ENCODE results near the gene OBI1. TPM values are rescaled to one million over a fixed set of nuclear protein-coding genes. Genes with fewer than 3 reads are reported as not detected.
A peak's percentile ranks its signal among the peaks of the same experiment; 100 is the strongest.
"Not testable (repeated sequence)": the region's sequence is repeated elsewhere in the genome, so short reads cannot be mapped to it uniquely, and the experiment has no call there.

The OBI1 gene
- total RNA-seq, 1 experiment from 2014 or later = 23.2 TPM

DNA sequence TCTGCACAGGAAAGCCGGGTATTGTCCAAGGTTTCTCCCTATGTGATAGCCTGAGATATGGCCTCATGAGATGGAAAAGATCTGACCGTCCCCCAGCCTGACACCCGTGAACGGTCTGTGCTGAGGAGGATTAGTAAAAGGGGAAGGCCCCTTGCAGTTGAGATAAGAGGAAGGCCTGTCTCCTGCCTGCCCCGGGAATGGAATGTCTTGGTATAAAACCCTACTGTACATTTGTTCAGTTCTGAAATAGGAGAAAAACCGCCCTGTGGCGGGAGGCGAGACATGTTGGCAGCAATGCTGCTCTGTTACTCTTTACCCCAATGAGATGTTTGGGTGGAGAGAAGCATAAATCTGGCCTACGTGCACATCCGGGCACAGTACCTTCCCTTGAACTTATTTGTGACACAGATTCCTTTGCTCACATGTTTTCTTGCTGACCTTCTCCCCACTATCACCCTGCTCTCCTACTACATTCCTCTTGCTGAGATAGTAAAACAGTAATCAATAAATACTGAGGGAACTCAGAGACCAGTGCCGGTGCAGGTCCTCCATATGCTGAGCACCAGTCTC lies 11.8 kb downstream of the OBI1 start:
- not testable (repeated sequence) for DNase-seq (ENCODE audit: low spot score)

DNA sequence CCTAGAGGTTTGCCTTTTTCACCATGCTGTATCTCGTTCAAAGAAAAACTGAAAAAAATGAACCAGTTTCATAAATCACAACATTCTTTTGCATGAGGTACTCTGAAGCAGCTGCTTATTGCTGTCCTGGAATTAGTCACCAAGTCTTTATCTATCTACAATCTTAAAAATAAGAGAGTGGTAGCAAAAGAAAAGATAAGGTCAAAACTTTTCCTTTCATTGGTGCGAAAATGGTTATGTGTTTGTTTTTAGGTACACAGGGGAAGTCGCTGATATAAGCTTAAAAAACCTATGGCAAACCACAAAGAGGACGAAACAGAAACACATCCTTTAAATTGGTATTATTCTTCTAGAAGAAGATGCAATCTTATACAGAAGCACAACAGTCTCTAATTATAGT lies 20.7 kb downstream of the OBI1 start:
- no peak for DNase-seq (ENCODE audit: low spot score)

DNA sequence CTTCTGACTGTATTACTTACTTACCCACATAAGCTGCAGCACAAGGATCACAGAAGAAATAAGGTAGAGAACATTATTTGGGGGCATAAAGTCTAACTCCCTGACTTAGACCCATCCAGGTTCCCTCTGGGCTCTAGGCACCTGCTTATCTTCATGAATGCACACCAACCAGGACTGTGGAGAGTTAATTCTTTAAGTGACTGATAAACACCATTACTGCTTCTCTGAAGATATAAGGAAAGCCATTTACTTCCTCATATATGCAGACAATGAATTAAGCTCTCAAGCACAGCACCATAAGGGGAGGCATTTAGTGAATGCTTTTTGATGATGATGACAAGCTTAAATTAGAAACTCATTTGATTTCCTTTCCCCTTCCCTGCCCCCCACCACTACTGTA lies 22.5 kb downstream of the OBI1 start:
- no peak for DNase-seq (ENCODE audit: low spot score)

DNA sequence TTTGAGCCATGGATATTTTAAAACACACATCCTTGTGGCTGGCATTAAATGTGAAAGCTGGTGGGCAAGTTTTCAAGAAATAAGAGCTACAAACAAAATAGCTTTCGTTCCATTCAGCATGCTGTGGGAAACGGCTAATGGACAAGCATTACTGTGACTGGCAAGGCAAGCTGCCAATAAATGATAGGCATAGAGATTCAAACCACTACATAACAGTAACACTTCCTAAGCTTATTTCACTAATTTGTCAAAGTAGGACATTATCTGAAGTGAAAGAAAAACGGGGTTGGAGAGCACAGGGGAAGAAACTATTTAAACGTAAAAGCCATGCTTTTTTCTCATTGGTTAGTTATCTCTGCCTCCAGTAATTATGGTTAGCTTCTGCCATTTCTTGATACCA lies 26.0 kb downstream of the OBI1 start:
- no peak for DNase-seq (ENCODE audit: low spot score)

DNA sequence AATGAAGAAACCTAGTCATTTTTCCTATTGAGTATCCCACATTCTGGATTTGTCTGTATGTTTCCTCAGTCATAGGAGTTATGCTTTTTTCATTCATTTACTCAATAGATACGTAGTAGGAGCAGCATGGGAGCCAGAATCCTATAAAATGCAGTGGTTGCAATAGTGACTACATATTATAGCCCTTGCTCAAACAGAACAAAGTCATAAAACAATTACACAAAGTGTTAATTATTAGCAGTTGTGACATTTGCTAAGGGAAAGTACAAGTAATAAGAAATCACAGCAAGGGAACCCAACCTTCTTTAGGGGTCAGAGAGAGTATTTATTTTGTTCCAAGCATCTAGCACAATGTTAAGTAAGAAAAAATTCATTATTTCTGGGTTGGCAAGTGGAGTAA lies 27.9 kb downstream of the OBI1 start:
- DNase-seq (ENCODE audit: low spot score) = no peak

DNA sequence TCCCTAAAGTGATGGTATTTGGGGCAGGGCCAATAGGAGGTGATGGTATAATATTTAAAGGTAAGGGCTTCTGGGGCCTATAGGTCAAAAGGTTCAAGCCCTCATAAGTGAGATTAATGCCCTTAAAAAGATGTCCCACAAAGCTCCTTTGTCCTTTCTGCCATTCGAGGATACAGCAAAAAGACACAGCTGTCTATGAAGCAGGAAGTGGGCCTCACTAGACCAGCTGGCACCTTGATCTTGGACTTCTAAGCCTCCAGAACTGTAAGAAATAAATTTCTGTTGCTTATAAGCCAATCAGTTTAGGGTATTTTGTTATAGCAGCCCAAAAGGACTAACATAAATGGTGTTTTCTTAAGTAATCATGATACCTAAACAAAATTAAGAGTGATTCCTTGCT lies 28.4 kb downstream of the OBI1 start:
- no peak for DNase-seq (ENCODE audit: low spot score)

DNA sequence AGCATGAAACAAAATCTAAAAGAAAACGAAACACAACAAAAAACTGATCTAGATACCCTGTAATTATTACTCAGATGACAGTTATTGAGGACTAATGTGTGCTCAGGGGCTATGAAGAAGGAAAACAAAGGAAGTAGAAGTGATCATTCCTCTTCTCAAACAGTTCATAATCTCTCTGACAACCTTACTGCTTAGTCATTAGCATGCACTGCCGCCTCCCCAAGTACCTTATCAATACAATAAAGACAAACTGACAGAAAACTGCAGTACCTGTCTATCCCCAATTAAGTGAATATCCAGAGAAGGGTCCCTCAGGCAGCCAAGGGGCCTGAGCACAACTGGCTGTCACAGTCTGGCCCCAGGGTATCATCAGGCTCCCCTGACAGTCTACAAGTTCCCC lies 33.6 kb downstream of the OBI1 start:
- DNase-seq (ENCODE audit: low spot score) = no peak

DNA sequence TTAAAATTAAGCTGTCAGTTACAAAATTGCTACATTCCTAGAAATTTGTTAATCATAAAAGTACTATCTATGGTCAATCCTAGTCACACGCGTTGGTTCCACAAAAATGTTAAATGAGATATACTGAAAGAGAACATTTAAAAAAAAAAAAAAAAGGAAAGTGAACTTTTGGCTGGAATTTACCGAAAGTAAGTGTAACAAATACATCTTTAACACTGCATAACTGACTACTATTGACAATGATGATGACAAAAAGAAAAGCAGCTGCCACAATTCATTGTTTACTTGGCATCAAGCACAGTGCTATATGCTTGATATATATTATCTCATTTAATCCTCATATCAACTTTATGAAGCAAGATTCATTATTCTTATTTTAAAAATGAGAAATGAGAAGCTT lies 35.8 kb downstream of the OBI1 start:
- DNase-seq (ENCODE audit: low spot score) = no peak

DNA sequence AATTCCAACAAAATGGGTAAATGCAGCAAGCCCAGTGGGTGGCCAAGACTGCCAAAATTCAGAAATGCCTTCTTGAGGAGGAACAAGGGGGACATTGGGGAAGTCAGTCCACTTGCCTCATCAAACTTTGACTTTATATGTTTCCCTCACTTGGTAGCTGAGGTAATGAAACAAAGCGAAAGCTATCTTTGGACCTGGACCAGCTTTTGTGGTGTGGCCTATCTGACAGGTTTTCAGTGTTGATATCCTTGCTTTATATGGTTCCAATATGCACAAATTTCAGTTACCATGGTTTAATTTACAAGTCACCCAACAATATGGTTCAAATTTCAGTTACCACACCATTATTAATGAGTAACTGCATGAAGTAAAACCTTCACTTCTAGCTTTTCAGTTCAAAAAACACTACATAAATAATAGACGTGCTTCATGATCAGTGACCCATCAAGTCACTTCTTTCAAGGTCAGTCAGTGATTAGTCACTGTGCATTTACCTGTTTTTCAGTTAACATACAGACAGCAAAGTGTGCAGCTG lies 38.0 kb downstream of the OBI1 start:
- no peak for DNase-seq (ENCODE audit: low spot score)

DNA sequence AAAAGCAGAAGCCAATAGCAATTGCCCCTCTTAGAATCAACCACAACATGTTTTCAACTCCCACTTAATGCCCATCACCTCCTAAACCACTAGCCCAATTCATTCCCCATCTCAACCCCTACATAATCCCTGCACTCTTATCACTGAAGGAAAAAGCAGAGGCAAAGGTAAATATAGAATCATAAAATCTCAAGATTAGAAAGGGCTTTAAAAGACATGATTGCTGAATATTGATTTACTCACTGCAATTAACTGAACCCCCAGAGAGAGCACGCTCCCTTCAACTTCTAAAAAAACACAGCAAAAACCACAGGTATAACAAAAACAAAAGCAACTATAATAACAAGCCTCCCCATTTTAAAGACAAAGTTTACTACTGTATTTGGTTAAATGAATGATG lies 40.5 kb downstream of the OBI1 start:
- no peak for DNase-seq (ENCODE audit: low spot score)

DNA sequence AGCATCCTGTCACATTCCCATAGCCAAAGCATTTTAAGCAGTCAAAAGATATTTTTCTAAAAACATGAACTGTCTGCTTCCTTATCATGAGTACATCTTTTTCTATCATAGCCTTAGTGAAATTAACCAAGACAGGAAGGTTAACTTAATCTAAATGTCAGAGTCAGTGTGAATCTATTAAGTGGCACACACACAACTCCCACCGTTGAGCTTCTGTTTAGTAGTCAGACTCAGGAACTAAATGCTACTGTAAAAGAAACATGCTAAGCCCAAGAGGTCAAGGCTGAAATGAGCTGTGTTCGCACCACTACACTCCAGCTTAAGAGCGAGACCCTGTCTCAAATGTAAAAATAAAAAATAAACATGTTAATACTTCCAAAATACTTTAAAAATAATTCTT lies 47.9 kb downstream of the OBI1 start:
- DNase-seq (ENCODE audit: low spot score) = no peak

DNA sequence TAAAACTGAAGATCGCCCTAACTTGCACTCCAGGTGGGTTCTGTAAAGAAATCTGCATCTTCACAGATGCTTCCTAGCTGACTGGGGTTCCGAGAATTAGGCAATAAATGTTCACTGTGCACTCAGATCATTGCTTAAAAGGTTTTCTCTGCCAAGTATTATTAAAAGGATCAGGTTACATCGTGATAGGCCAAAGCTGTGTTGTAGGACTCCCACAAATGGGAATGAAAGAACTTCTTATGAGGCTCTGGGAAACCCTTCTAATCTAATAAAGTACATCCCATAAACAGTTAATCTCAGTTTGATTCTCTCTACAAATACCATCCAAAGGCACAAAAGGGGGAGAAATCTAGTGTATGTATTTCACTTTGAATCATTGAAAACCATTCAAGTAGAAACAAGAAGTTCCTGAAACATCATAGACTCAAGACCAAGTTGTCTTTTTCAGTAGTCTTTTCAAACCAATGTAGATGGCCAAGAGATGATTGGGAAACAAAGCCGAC lies 48.5 kb downstream of the OBI1 start:
- DNase-seq (ENCODE audit: low spot score) = no peak

DNA sequence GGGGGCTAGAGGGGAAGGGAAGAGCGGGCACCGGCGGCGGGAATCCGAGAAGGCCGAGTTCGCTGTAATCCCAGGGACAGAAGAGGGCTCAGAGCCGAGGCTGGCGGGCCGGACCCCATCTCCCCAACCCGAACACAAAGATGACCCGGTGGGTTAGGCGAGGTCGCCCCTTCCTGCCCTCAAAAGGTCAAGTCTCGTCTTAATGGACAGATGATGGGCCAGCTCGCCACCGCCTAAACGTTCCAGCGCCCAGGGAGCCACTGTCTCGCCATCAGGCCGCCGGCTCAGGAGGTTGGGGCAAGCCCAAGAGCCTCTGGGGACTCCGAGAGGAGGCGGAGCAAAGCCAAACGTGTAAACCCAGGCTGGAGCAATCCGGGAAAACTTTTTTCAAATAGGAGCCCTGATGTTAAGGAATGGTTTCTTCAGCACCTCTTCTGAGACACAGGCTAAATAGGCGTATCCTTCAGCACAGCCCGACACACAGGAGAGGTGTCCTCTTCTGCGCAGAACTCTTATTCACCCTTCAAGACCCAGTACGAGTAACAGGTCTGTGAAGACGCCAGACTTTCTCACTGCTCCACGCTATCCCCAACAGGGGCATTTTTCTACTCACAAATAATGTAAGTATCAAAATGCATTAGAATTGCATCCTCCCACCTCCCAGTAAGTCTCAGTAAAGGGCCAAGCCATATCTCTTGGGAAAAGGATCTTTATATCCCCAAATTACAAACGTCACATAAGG lies 49.3 kb downstream of the OBI1 start:
- DNase-seq (ENCODE audit: low spot score) = no peak

DNA sequence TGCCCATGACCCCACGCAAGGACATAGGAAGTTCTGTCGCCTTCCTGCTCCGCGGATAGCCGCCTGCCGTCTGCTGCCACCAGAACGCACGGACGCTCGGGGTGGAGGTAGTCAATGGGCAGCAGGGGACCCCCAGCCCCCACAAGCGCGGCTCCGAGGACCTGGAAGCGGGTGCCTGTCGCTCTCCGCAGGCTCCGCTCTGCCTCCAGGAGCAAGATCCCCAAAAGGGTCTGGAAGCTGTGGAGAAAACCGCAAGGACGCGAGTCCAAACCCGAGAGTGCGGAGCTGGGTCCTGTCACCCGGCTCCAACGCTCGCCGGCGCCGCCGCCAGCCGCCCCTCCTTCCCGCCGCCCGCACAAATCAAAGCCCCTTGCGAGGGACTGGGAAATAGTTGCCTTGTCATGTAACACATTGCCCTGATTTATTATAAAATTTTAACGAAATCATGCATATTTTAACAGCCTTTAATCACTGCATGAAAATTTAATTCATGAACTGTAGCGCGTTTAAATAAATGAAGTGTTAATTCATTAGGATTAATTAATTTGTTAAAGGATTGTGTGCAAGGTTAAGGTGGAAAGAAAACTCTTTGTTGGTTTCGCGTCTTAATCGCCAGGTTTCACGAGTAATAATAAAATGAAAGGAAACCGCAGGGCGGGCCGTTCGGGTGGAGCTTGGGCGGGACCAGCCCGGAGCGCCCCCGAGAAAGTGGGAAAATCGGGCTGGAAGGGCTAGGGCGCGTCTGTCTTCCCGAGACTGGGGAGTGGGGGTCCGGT lies 50.1 kb downstream of the OBI1 start:
- DNase-seq (ENCODE audit: low spot score) = no peak

DNA sequence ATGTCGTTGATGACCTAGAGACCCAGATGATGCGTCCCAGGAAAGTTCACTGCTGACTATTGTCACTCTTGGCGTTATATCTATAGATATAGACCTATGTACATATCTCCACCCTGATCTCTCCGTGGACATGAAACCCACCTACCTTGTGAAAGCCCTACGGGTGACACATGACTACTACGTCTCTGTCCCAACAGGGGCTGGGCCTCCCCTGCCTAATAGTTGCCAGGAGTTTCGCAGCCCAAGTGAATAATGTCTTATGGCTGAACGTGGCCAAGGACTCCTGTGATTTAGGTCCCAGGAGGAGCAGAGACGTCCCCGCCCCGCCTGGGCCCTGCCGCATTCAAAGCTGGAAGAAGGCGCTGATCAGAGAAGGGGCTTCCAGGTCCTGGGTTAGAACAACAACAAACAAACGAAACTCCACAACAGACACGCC lies 50.7 kb downstream of the OBI1 start:
- no peak for DNase-seq (ENCODE audit: low spot score)

DNA sequence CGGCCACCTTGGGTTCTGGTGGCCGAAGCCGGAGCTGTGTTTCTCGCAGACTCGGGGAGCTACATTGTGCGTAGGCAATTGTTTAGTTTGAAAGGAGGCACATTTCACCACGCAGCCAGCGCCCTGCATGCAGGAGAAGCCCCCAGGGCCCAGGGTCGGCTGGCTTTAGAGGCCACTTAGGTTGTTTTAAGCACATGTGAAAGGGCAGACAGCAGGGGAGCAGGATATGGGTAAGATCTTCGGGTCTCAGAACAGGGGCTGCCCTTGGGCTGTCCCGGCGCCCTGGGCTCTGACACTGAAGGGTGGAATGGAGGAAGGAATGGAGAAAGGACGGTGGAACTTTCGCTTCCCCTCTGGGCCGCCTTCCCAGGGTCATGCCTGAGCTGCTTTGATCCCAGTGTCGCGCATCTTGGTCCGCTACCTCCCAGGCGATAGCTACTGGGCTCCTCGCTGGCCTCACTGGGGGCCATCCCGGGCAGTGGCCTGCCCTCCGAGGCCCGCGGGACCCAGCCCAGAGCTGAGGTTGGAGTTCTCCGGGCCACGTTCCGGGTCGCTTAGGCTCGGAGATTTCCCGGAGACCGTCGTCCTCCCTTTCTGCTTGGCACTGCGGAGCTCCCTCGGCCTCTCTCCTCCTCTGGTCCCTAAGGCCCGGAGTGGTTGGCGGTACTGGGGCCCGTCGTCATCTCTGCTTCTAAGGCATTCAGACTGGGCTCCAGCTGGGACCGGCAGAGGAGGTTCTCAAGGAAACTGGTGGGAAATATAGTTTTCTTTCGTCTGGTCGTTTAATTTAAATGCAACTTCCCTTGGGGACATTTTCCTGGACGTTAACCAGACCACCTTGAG lies 51.3 kb downstream of the OBI1 start:
- no peak for DNase-seq (ENCODE audit: low spot score)

DNA sequence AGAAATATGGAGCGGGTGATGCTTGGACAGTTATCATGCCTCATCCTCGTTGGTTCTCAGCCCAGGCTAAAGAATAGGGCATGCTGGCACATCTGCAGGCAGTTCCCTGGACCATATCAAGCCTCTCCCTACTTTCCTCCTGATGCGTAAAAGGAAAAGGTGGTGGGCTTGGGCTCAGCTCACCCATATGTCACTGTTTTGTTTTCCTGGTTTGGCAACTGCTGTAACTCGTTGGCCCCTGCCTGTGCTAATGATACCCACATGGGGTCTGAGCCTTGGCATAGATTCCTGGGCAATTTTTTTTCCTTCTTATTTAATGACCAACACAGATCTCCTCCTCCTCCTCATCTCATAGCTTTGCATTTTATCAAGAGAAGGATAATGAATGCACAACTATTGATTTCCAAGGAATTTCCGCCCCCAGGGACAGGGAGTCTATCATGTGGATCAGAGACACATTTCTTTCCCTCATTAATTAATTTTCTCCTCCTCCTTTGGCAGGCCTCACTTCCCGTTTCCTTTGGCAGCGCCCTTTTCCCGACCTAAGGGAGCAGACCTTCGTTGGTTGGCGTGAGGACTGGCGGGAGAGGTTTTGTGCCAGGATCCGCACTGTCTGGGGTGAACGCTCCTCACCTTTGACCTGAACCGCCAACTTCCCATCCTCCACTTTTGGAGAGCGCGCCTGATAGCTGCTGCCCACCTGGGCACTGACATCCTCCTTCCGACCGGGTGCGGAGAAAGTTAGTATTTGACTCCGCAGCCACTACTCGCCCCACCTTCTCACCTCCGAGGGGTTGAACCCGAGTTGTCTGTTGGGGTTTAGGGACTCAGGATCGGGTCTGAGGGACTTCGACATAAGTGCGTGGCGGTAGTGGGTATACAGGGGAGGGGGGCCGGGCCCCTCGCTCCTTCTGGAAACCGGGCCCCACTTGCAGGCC lies 52.2 kb downstream of the OBI1 start:
- no peak for DNase-seq (ENCODE audit: low spot score)

DNA sequence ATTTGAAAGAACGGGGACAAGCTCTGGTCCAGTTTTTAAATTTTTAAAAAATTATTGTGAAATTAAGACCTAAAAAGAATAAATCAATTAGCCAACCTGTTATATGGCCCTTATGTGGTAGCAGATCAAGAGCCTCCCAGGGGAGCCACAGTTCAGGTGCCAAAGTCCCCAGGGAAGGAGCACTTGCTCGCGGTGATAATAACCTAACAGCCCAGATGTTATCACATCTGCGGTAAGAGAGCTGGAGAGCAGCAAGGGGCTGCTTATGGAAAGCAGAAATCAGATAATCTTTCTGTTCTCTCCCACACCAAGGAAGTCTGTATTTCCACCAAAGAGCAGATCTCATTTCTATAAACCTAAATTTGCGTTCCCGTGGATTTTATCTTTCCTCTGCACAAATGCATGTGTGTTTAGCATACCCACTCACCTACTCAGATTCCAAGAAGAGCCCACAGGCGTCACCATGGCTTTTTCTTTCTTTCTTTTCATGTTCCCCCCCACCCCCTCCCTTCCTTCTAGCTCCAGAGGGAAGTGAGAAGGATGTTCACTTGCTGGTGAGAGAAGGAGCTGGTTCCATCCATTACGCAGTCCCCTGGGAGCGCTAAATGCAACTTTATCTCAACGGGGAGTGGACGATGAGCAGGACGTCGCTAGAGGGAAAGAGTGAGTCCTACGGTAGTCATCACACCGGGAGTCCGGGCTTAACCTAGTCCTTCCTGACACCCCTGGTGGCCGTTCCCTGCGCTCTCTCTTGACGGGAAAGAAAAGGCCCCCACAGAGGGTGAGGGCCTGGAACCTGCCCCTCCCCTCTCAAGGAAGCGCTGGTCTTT lies 54.0 kb downstream of the OBI1 start:
- peak; percentile 3 for DNase-seq (ENCODE audit: low spot score)

DNA sequence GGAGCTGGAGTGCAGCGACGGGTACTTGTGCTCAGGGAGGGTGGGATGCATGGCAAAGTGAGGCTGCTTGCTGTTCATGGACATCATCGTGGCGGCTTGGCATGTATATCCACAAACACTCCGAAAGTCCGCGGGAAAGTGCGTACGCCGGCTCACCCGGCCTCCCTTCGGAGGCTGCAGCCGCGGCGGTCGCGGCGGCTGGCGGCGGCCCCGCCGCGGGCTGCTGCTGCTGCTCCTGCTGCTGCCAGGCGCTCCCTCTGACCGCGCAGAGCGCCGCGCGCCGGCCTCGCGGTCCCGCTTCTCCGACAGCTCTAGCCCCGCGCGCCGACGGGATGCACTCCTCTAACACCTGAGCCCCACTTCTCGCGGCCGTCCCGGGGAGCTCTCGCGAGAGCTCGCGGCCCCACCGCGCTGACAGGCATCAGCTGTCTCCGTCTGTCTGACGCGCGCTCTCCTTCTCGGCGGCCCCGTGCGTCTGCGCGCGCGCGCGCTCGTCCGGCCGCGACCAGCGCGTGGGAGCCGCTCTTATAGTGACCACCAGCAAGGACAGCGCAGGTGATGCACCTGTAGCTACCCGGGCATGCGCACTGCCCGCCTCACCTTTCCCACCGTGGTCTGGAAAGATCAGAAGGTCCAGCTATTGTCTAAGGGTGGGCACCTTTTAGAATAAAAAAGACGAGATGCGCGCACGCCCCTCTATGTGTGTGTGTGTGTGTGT lies 55.6 kb downstream of the OBI1 start, which contains the start of gene POU4F1:
TSS of gene POU4F1 (minus strand) at position 313 of the 718 bp plus-strand sequence. CDS start at position 87, 226 bp downstream.
- DNase-seq (ENCODE audit: low spot score) = no peak
